Smooth muscle cell of trachea (primary cell): ENCODE results near the gene CAPRIN2. TPM values are rescaled to one million over a fixed set of nuclear protein-coding genes. Genes with fewer than 3 reads are reported as not detected.

Source experiments
- total RNA-seq: library from RNA; depleted of rRNA; stranded (reverse); fragments of >200 nt; gene quantifications from 2 replicates; pipeline ENCODE4 v1.2.1, GENCODE V29; 2014

The CAPRIN2 gene, protein sequence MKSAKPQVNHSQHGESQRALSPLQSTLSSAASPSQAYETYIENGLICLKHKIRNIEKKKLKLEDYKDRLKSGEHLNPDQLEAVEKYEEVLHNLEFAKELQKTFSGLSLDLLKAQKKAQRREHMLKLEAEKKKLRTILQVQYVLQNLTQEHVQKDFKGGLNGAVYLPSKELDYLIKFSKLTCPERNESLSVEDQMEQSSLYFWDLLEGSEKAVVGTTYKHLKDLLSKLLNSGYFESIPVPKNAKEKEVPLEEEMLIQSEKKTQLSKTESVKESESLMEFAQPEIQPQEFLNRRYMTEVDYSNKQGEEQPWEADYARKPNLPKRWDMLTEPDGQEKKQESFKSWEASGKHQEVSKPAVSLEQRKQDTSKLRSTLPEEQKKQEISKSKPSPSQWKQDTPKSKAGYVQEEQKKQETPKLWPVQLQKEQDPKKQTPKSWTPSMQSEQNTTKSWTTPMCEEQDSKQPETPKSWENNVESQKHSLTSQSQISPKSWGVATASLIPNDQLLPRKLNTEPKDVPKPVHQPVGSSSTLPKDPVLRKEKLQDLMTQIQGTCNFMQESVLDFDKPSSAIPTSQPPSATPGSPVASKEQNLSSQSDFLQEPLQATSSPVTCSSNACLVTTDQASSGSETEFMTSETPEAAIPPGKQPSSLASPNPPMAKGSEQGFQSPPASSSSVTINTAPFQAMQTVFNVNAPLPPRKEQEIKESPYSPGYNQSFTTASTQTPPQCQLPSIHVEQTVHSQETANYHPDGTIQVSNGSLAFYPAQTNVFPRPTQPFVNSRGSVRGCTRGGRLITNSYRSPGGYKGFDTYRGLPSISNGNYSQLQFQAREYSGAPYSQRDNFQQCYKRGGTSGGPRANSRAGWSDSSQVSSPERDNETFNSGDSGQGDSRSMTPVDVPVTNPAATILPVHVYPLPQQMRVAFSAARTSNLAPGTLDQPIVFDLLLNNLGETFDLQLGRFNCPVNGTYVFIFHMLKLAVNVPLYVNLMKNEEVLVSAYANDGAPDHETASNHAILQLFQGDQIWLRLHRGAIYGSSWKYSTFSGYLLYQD
- total RNA-seq: 31.3 and 33.4 TPM in 2 replicates

DNA sequence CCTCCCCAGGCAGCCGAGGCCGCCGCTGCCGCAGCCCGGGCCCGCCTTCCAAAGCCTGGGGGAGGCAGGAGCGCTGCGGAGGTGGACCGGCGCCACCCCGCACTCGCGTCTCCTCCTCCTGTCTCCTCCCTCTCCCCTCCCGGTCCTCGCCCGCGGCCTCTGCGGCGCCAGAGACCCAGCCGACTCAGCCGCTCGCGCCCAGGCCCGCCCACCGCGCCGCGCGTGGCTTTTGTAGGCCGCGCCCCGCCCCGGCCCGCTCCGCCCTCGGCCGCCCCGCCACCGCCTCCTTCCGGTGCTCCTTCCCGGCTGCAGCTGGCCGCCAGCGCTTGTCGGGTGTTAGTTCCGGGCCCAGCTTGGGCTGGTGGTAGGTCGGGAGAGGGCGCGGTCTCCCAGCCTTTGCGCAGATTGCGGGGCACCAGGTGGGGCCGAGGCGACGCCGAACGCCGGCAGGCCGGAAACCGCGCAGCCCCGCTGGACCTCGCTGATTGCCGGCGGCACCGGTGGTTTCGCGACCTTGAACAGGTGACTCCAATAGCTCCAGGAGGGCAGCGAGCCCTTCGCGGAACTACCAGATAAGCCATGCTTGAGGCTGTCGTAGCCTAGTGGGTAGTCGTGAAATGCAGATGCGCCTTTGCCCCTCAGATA is at the start of gene CAPRIN2:
TSS of gene CAPRIN2 (minus strand) at position 202 of the 645 bp plus-strand sequence. CDS start 1,431 bp downstream, outside the sequence.

DNA sequence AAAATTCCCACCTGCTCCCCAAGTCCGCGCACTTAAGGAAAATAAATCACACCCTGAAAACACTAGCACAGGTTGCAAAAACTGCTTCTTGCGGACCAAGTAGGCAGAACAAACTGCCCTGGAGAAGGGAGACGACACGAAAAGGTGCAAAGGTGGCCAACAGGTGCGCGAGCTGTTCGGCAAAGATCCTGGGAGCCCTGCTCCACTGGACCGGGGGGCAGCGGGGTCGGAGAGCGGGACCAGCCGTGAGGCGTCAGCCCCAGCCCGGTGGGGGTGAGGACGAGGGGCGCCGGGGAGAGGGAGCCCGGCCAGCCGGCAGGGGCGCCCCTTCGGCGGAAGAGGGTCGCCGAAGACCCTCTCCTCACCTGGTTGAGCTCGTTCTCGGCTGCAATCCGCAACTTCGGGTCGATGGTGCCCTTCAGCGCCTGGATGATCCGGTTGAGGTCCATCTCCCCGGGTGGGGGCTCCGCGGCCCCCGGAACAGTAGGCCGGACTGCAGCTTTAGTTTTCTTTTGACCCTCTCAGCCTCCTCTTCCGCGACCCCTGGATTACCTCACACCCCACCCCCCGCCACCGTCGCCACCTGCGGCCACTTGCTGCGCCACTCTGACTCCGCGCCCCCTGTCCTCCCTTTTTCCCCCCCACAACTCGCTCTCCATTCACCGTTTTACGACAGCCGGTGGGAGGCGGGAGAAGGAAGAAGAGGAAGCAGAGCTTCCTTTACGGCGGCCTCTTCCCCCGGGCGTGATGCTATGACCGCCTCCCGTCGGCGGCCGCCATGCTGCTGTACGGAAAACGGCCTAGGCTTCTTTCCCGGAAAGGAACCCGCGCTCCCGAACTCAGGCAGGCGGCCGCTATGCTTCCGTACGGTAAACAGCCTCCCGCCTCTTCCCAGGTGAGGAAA is 59.3 kb downstream of the CAPRIN2 start, which contains the start of gene IPO8:
TSS of gene IPO8 (minus strand) at position 671 of the 904 bp plus-strand sequence. CDS start at position 449, 222 bp downstream.

Other genes with a start within 250 kb of the CAPRIN2 start
- 39.2 and 54.5 TPM in 2 replicates for gene IPO8, start 59.1 kb downstream of the CAPRIN2 start, total RNA-seq
- gene TSPAN11, start 171.8 kb upstream of the CAPRIN2 start, total RNA-seq: 1.0 and 5.0 TPM in 2 replicates